H9 (cell line): ENCODE measurements around the gene SYT7. TPM values are rescaled to one million over a fixed set of nuclear protein-coding genes. Genes with fewer than 3 reads are reported as not detected.

Experiments used
- DNase-seq: peaks from one replicate; pipeline ENCODE4 v3.0.0-alpha.2; 2017
- H2AFZ ChIP-seq: one replicate; pipeline ENCODE4 v1.6.1; 2013; ENCODE audit warnings: mild to moderate bottlenecking, low read length, control low read depth, moderate library complexity
- H2AK5ac ChIP-seq: 2 replicates; pipeline ENCODE4 v1.6.1; 2013; ENCODE audit warnings: low read length, control low read depth, mixed read lengths; ENCODE audit not compliant: insufficient read length
- H2BK120ac ChIP-seq: one replicate; pipeline ENCODE4 v1.6.1; 2013; ENCODE audit warnings: low read depth, mild to moderate bottlenecking, low read length, control low read depth, inconsistent platforms; ENCODE audit not compliant: poor library complexity, severe bottlenecking
- H2BK12ac ChIP-seq: 2 replicates; pipeline ENCODE4 v1.6.1; 2013; ENCODE audit warnings: low read length, control low read depth, mixed read lengths, low read depth; ENCODE audit not compliant: insufficient read length
- H2BK15ac ChIP-seq: 2 replicates; pipeline ENCODE4 v1.6.1; 2013; ENCODE audit warnings: low read depth, low read length, control low read depth
- H2BK20ac ChIP-seq: one replicate; pipeline ENCODE4 v1.6.1; 2013; ENCODE audit warnings: low read depth, mild to moderate bottlenecking, low read length, control low read depth, inconsistent platforms; ENCODE audit not compliant: poor library complexity, severe bottlenecking
- H2BK5ac ChIP-seq: 2 replicates; pipeline ENCODE4 v1.6.1; 2013; ENCODE audit warnings: low read length, control low read depth, mixed read lengths; ENCODE audit not compliant: insufficient read length
- H3K14ac ChIP-seq: 2 replicates; pipeline ENCODE4 v1.6.1; 2013; ENCODE audit warnings: low read length, control low read depth; ENCODE audit not compliant: insufficient read depth
- H3K18ac ChIP-seq: 2 replicates; pipeline ENCODE4 v1.6.1; 2013; ENCODE audit warnings: low read depth, mild to moderate bottlenecking, mixed read lengths, low read length, control low read depth; ENCODE audit not compliant: insufficient read length
- H3K23ac ChIP-seq: 2 replicates; pipeline ENCODE4 v1.6.1; 2013; ENCODE audit warnings: low read length, control low read depth, mixed read lengths, low read depth; ENCODE audit not compliant: insufficient read length
- H3K23me2 ChIP-seq: 2 replicates; pipeline ENCODE4 v1.6.1; 2013; ENCODE audit warnings: low read depth, mild to moderate bottlenecking, mixed read lengths, low read length, control low read depth; ENCODE audit not compliant: insufficient read length, poor library complexity, severe bottlenecking
- H3K27ac ChIP-seq: 2 replicates; pipeline ENCODE4 v1.5.1; 2013; ENCODE audit warnings: low read length, control low read depth, mixed read lengths, low read depth; ENCODE audit not compliant: insufficient read length
- H3K27me3 ChIP-seq: 2 replicates; pipeline ENCODE4 v1.6.1; 2013; ENCODE audit warnings: low read length, control low read depth, inconsistent platforms; ENCODE audit not compliant: insufficient read depth
- H3K4ac ChIP-seq: 2 replicates; pipeline ENCODE4 v1.6.1; 2013; ENCODE audit warnings: low read depth, mild to moderate bottlenecking, control low read depth, inconsistent platforms, low read length, moderate library complexity
- H3K4me1 ChIP-seq: 2 replicates; pipeline ENCODE4 v1.6.1; 2013; ENCODE audit warnings: low read length, control low read depth, inconsistent platforms; ENCODE audit not compliant: insufficient read depth
- H3K4me2 ChIP-seq: 2 replicates; pipeline ENCODE4 v1.6.1; 2013; ENCODE audit warnings: low read length, control low read depth, mixed read lengths; ENCODE audit not compliant: insufficient read length, insufficient read depth
- H3K56ac ChIP-seq: 2 replicates; pipeline ENCODE4 v1.6.1; 2013; ENCODE audit warnings: low read depth, mild to moderate bottlenecking, mixed read lengths, low read length, control low read depth; ENCODE audit not compliant: insufficient read length
- H3K79me1 ChIP-seq: 2 replicates; pipeline ENCODE4 v1.6.1; 2013; ENCODE audit warnings: low read depth, mild to moderate bottlenecking, moderate library complexity, low read length, control low read depth, inconsistent platforms; ENCODE audit not compliant: insufficient read depth, poor library complexity, severe bottlenecking
- H3K79me2 ChIP-seq: 2 replicates; pipeline ENCODE4 v1.6.1; 2013; ENCODE audit warnings: low read length, control low read depth, inconsistent platforms; ENCODE audit not compliant: insufficient read depth
- H3K9ac ChIP-seq: 2 replicates; pipeline ENCODE4 v1.6.1; 2013; ENCODE audit warnings: low read length, control low read depth, mixed read lengths; ENCODE audit not compliant: insufficient read length; ENCODE audit errors: extremely low read depth
- H3K9me3 ChIP-seq: one replicate; pipeline ENCODE4 v1.6.1; 2013; ENCODE audit warnings: low read depth, low read length, inconsistent platforms; ENCODE audit not compliant: control insufficient read depth
- H3T11ph ChIP-seq: one replicate; pipeline ENCODE4 v1.6.1; 2013; ENCODE audit warnings: mild to moderate bottlenecking, low read length, control low read depth, inconsistent platforms
- H4K20me1 ChIP-seq: one replicate; pipeline ENCODE4 v1.6.1; 2013; ENCODE audit not compliant: control insufficient read depth, insufficient read length, insufficient read depth
- H4K5ac ChIP-seq: 2 replicates; pipeline ENCODE4 v1.6.1; 2013; ENCODE audit warnings: low read depth, mild to moderate bottlenecking, mixed read lengths, low read length, control low read depth; ENCODE audit not compliant: insufficient read length
- H4K8ac ChIP-seq: replicated peaks from 2 replicates; pipeline ENCODE4 v1.6.1; 2013; ENCODE audit warnings: low read length, control low read depth, mixed read lengths, low read depth; ENCODE audit not compliant: insufficient read length
- H4K91ac ChIP-seq: 2 replicates; pipeline ENCODE4 v1.6.1; 2013; ENCODE audit warnings: low read depth, mild to moderate bottlenecking, moderate library complexity, mixed read lengths, low read length, control low read depth; ENCODE audit not compliant: insufficient read length
- H3K27ac Mint-ChIP-seq, 3 experiments: 2 replicates in 2 of 3; 3 replicates in 1 of 3; pipeline ENCODE4 v1.8.0; 2020 to 2021; ENCODE audit warnings: mixed read lengths in 3 of 3, mild to moderate bottlenecking in 1 of 3, moderate library complexity in 1 of 3
- H3K27me3 Mint-ChIP-seq: 2 replicates; pipeline ENCODE4 v1.8.0; 2021; ENCODE audit warnings: low read depth, mild to moderate bottlenecking, moderate library complexity, mixed read lengths
- H3K36me3 Mint-ChIP-seq, 3 experiments: 2 replicates in 2 of 3; 3 replicates in 1 of 3; pipeline ENCODE4 v1.8.0; 2020 to 2021; ENCODE audit warnings: low read depth in 3 of 3, mixed read lengths in 3 of 3; ENCODE audit not compliant: insufficient read depth in 1 of 3
- H3K4me1 Mint-ChIP-seq, 2 experiments: 2 replicates each; pipeline ENCODE4 v1.8.0; 2020; ENCODE audit warnings: mixed read lengths in 2 of 2
- H3K4me3 Mint-ChIP-seq, 2 experiments: 2 replicates in 1 of 2; 3 replicates in 1 of 2; pipeline ENCODE4 v1.8.0; 2020 to 2021; ENCODE audit warnings: mild to moderate bottlenecking in 2 of 2, mixed read lengths in 2 of 2, moderate library complexity in 1 of 2
- H3K9me3 Mint-ChIP-seq, 2 experiments: 2 replicates in 1 of 2; 3 replicates in 1 of 2; pipeline ENCODE4 v1.8.0; 2020; ENCODE audit warnings: mild to moderate bottlenecking in 2 of 2, mixed read lengths in 2 of 2, moderate library complexity in 1 of 2
- CTCF ChIP-seq: fragments of 200-600 bp; sonication (generic); conservative IDR thresholded peaks from 3 replicates; pipeline ENCODE4 v1.8.0; 2021; ENCODE audit warnings: antibody characterized with exemption, mild to moderate bottlenecking
- WGBS: extraction: QIAGEN DNeasy Blood & Tissue Kit; methylation state at CpG from one replicate; pipeline ENCODE4 v1.1.7; 2013; ENCODE audit warnings: missing lambda C conversion rate, low lambda C conversion rate, mixed read lengths; ENCODE audit not compliant: insufficient read length; ENCODE audit errors: extremely low coverage; 5-methylcytosine and 5-hydroxymethylcytosine counted together
- total RNA-seq: library from RNA; stranded (reverse); gene quantifications from 2 replicates; pipeline ENCODE4 v1.2.1, GENCODE V29; 2021

The SYT7 gene
- total RNA-seq, 1 experiment from 2014 or later = 8.8 TPM

GRCh38 chr11:61477727-61478148 lies 103.1 kb downstream of the SYT7 start:
- H2BK15ac ChIP-seq = no peak overlapping the region
- H3K4me2 ChIP-seq = no peak overlapping the region
- H3K4me1 Mint-ChIP-seq = peaks cover 17 to 28% of the 10 kb centered on the region in 2 experiments
- no peak overlapping the region for H3K4me3 Mint-ChIP-seq
- no peak overlapping the region for H4K91ac ChIP-seq
- H2BK120ac ChIP-seq = no peak overlapping the region
- H3K9me3 Mint-ChIP-seq = no peaks in the 10 kb centered on the region
- DNase-seq = peak; percentile 77
- H3T11ph ChIP-seq = no peak overlapping the region
- H3K36me3 Mint-ChIP-seq = peaks cover 0 to 5% (median 2%) of the 10 kb centered on the region in 3 experiments; a peak in 3 of 7 replicates
- H4K20me1 ChIP-seq = no peaks in the 10 kb centered on the region
- no peak overlapping the region for H2BK5ac ChIP-seq
- no peak overlapping the region for H3K56ac ChIP-seq
- H3K79me1 ChIP-seq = no peaks in the 10 kb centered on the region
- no peak overlapping the region for H3K18ac ChIP-seq
- no peaks in the 10 kb centered on the region for H3K9me3 ChIP-seq
- H3K9ac ChIP-seq = no peak overlapping the region
- H2AK5ac ChIP-seq = no peak overlapping the region
- no peaks in the 10 kb centered on the region for H3K27me3 ChIP-seq
- H3K79me2 ChIP-seq = no peaks in the 10 kb centered on the region
- H4K5ac ChIP-seq = no peak overlapping the region
- no peak overlapping the region for H2AFZ ChIP-seq
- H3K4me1 ChIP-seq = no peaks in the 10 kb centered on the region
- H3K23me2 ChIP-seq = no peaks in the 10 kb centered on the region
- no peak overlapping the region for H3K4ac ChIP-seq
- no peak overlapping the region for H3K27ac ChIP-seq
- no peak overlapping the region; the same call in 1 of the 2 replicates for H3K14ac ChIP-seq
- no peak overlapping the region for H4K8ac ChIP-seq
- no CpG with 5 or more reads among the region's 18 CpGs for WGBS
- no peak overlapping the region for H2BK20ac ChIP-seq
- H3K27me3 Mint-ChIP-seq = peaks cover 2% of the 10 kb centered on the region
- H3K23ac ChIP-seq = no peak overlapping the region
- no peak overlapping the region for H2BK12ac ChIP-seq
- peak; percentile 95 for TF ChIP-seq CTCF
- H3K27ac Mint-ChIP-seq = no peak overlapping the region
